ENCODE results near the gene JAZF1. TPM values are rescaled to one million over a fixed set of nuclear protein-coding genes. Genes with fewer than 3 reads are reported as not detected.

JAZF1 gene
- total and polyA plus RNA-seq, 10 of the 15 experiments (the other 5 are each of a cell fraction or from before 2014, with no cell fraction given): 0.04 to 0.82 (median 0.15) TPM; not detected in 3

DNA sequence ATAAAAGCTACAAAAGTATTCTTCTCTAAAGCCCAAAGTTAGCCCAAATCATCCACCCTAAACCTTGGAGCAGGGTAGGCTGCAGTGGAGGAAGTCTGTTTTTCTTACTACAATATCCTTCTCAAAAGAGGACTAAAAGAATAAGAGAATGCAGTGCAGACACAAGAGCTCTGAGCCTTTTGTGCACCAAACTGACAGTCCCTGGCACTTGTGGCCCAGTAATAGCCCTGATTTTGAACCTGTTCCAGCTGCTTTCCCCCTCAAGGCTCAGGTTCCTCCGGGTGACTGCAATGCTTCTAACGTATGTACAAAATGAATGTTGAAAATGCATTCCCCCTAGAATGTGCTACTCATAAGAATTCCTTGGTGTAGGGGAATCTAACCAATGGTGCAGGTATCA is 154.4 kb downstream of the JAZF1 start:
- H3K79me2 ChIP-seq (ENCODE audit: control insufficient read depth, insufficient read depth, low read length): no peaks in the 10 kb centered on the region
- ChIA-PET SMC1A (ENCODE audit: uncharacterized antibody, unreplicated experiment) (interaction anchor here (0.7 kb wide), 1 partner anchor 251 kb away, joined by 3 read pairs; no protein-coding TSS in a partner anchor), RAD21 (ENCODE audit: unreplicated experiment) (no interaction called here), POLR2A (no interaction called here), CTCF (interaction anchor here (0.8 to 1.6 kb wide), 3 partner anchors 36 to 830 kb away, joined by 3 to 6 read pairs (median 3); no protein-coding TSS in a partner anchor)
- H3K4me2 ChIP-seq (ENCODE audit: control insufficient read depth, insufficient read depth): no peak overlapping the region
- no TSS peak for BruUV-seq (replicated peaks)
- no peak for DNase-seq (ENCODE audit: low read depth, low spot score)
- H3K27ac ChIP-seq (ENCODE audit: control insufficient read depth, insufficient read depth): no peak overlapping the region
- ATAC-seq: no peak
- WGBS (ENCODE audit: insufficient coverage, insufficient replicate concordance, low lambda C conversion rate, missing lambda C conversion rate): 3% methylated on average over 2 of the region's 2 CpGs
- no peaks in the 10 kb centered on the region for H3K36me3 ChIP-seq (ENCODE audit: control insufficient read depth in 2 of 2, insufficient read depth in 2 of 2, low read length in 1 of 2)
- H3K4me3 ChIP-seq: no peak overlapping the region
- no peaks in the 10 kb centered on the region for H3K9me3 ChIP-seq (replicated peaks; ENCODE audit: control insufficient read depth, insufficient read depth, low read length)
- no peaks in the 10 kb centered on the region for H4K20me1 ChIP-seq (ENCODE audit: control insufficient read depth, insufficient read depth)
- no peak for FAIRE-seq
- intact Hi-C loops (cut with micrococcal nuclease; ENCODE audit: unreplicated experiment) (no loop called here), in situ Hi-C loops (cut with MboI) (no loop called here)
- no peaks in the 10 kb centered on the region for H3K4me1 ChIP-seq (ENCODE audit: control insufficient read depth, insufficient read depth, low read length)
- H3K9ac ChIP-seq (ENCODE audit: control insufficient read depth, insufficient read depth, low read length): no peak overlapping the region
- peaks cover 1 to 3% of the 10 kb centered on the region in 2 experiments; a peak in 2 of 4 replicates for H3K27me3 ChIP-seq (replicated peaks in 1 of 2; ENCODE audit: control insufficient read depth in 2 of 2, insufficient read depth in 2 of 2, low read length in 1 of 2)
- no peak overlapping the region for H2AFZ ChIP-seq (ENCODE audit: control insufficient read depth, low read depth, low read length)
- TF ChIP-seq MTA2 (IDR thresholded peaks at IDR 0.05; ENCODE audit: low read depth) (no peak), SUZ12 (IDR thresholded peaks at IDR 0.05; ENCODE audit: unreplicated experiment) (no peak), IKZF1 (conservative IDR thresholded peaks at IDR 0.05) (no peak), SRF (IDR thresholded peaks at IDR 0.05; ENCODE audit: low read depth in 2 of 2, low read length in 2 of 2) (no peak), ZNF207 (IDR thresholded peaks at IDR 0.05; ENCODE audit: borderline replicate concordance) (no peak), NFIC (IDR thresholded peaks at IDR 0.05; ENCODE audit: low read depth, low read length) (no peak), PAX8 (IDR thresholded peaks at IDR 0.05) (no peak), KAT2A (conservative IDR thresholded peaks at IDR 0.05; ENCODE audit: control insufficient read depth, low read depth, low read length) (no peak), SIX5 (IDR thresholded peaks at IDR 0.05; ENCODE audit: low read depth, low read length, severe bottlenecking) (no peak), CHD4 (IDR thresholded peaks at IDR 0.05) (no peak), NFXL1 (IDR thresholded peaks at IDR 0.05; ENCODE audit: borderline replicate concordance) (no peak), YY1 (IDR thresholded peaks at IDR 0.05; ENCODE audit: low read depth, low read length) (no peak), SMC3 (IDR thresholded peaks at IDR 0.05; ENCODE audit: borderline replicate concordance, low read length) (no peak), BMI1 (IDR thresholded peaks at IDR 0.05; ENCODE audit: borderline replicate concordance) (no peak)
- TF ChIP-seq, protein P1, sequence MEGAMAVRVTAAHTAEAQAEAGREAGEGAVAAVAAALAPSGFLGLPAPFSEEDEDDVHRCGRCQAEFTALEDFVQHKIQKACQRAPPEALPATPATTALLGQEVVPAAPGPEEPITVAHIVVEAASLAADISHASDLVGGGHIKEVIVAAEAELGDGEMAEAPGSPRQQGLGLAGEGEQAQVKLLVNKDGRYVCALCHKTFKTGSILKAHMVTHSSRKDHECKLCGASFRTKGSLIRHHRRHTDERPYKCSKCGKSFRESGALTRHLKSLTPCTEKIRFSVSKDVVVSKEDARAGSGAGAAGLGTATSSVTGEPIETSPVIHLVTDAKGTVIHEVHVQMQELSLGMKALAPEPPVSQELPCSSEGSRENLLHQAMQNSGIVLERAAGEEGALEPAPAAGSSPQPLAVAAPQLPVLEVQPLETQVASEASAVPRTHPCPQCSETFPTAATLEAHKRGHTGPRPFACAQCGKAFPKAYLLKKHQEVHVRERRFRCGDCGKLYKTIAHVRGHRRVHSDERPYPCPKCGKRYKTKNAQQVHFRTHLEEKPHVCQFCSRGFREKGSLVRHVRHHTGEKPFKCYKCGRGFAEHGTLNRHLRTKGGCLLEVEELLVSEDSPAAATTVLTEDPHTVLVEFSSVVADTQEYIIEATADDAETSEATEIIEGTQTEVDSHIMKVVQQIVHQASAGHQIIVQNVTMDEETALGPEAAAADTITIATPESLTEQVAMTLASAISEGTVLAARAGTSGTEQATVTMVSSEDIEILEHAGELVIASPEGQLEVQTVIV (IDR thresholded peaks at IDR 0.05; ENCODE audit: borderline replicate concordance, partially characterized antibody): no peak
- TF ChIP-seq, protein P2, sequence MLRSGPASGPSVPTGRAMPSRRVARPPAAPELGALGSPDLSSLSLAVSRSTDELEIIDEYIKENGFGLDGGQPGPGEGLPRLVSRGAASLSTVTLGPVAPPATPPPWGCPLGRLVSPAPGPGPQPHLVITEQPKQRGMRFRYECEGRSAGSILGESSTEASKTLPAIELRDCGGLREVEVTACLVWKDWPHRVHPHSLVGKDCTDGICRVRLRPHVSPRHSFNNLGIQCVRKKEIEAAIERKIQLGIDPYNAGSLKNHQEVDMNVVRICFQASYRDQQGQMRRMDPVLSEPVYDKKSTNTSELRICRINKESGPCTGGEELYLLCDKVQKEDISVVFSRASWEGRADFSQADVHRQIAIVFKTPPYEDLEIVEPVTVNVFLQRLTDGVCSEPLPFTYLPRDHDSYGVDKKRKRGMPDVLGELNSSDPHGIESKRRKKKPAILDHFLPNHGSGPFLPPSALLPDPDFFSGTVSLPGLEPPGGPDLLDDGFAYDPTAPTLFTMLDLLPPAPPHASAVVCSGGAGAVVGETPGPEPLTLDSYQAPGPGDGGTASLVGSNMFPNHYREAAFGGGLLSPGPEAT (IDR thresholded peaks at IDR 0.05; ENCODE audit: low read depth): no peak
- TF ChIP-seq, protein P3, sequence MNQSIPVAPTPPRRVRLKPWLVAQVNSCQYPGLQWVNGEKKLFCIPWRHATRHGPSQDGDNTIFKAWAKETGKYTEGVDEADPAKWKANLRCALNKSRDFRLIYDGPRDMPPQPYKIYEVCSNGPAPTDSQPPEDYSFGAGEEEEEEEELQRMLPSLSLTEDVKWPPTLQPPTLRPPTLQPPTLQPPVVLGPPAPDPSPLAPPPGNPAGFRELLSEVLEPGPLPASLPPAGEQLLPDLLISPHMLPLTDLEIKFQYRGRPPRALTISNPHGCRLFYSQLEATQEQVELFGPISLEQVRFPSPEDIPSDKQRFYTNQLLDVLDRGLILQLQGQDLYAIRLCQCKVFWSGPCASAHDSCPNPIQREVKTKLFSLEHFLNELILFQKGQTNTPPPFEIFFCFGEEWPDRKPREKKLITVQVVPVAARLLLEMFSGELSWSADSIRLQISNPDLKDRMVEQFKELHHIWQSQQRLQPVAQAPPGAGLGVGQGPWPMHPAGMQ (IDR thresholded peaks at IDR 0.05; ENCODE audit: borderline replicate concordance): no peak
